HCT116 (cell line): ENCODE results near the gene IFNL2. TPM values are rescaled to one million over a fixed set of nuclear protein-coding genes. Genes with fewer than 3 reads are reported as not detected.

Experiments
- ATAC-seq: fragments of 200-7000 bp; cut with Tn5 transposase; 2 replicates; pipeline ENCODE4 v1.9.1; 2020; ENCODE audit warnings: mild to moderate bottlenecking, moderate library complexity
- BruUV-seq: library from RNA; stranded (reverse); fragments of 400-500 nt; replicated peaks from 2 replicates; lab custom pipeline; 2021; lab: Mats Ljungman, UMichigan
- CTCF ChIA-PET: fragments of 300-600 bp; sonication (Branson Sonifier 250); formaldehyde crosslinking; loops from one replicate; lab custom pipeline; 2021; ENCODE audit warnings: antibody characterized with exemption; lab: Charles Lee
- POLR2A ChIA-PET: fragments of 300-600, 350-600 bp; sonication (Branson Sonifier 250); formaldehyde crosslinking; loops from one replicate; lab custom pipeline; 2021; ENCODE audit warnings: antibody characterized with exemption; lab: Charles Lee
- RAD21 ChIA-PET, 2 experiments: fragments of 300-600 bp; sonication (Branson Sonifier 250); formaldehyde crosslinking; loops; one replicate each; lab custom pipeline; 2023; ENCODE audit warnings: low total read pairs in 2 of 2; ENCODE audit not compliant: uncharacterized antibody in 2 of 2, unreplicated experiment in 2 of 2, low non-redundant PET in 1 of 2; lab: Charles Lee
- DNase-seq: peaks from one replicate; pipeline ENCODE4 v3.0.0-alpha.2; 2010; ENCODE audit warnings: low read depth, low spot score
- H2AFZ ChIP-seq: fragments of 200-600 bp; shearing (Covaris generic), sonication (generic); 2 replicates; pipeline ENCODE4 v1.6.1; 2017; ENCODE audit warnings: low read depth, mixed run types, mixed read lengths, antibody characterized with exemption, low read length; ENCODE audit not compliant: poor library complexity, severe bottlenecking
- H3K27ac ChIP-seq: 2 replicates; pipeline ENCODE4 v1.5.1; 2012; ENCODE audit warnings: low read depth, low read length
- H3K27me3 ChIP-seq: fragments of 200-600 bp; sonication (generic); 2 replicates; pipeline ENCODE4 v1.6.1; 2016; ENCODE audit warnings: mixed run types, low read length, mixed read lengths; ENCODE audit not compliant: insufficient read depth
- H3K36me3 ChIP-seq, 2 experiments: fragments of 200-500 bp in 1 of 2; fragments of 200-600 bp in 1 of 2; sonication (Bioruptor generic) in 1 of 2; sonication (generic) in 1 of 2; 2 replicates each; pipeline versions ENCODE4 v1.5.1 to v1.6.1; 2014 to 2016; ENCODE audit warnings: low read length in 2 of 2, inconsistent platforms in 1 of 2, mixed read lengths in 1 of 2, mixed run types in 1 of 2; ENCODE audit not compliant: insufficient read depth in 2 of 2, control insufficient read depth in 1 of 2
- H3K4me1 ChIP-seq, 2 experiments: fragments of 200-600 bp in 1 of 2; sonication (generic) in 1 of 2; 2 replicates each; pipeline versions ENCODE4 v1.5.1 to v1.6.1; 2012 to 2017; ENCODE audit warnings: low read length in 2 of 2, inconsistent platforms in 1 of 2, mild to moderate bottlenecking in 1 of 2, mixed read lengths in 1 of 2, mixed run types in 1 of 2, moderate library complexity in 1 of 2; ENCODE audit not compliant: insufficient read depth in 2 of 2, control insufficient read depth in 1 of 2
- H3K4me2 ChIP-seq: fragments of 200-600 bp; sonication (generic); 2 replicates; pipeline ENCODE4 v1.6.1; 2017; ENCODE audit warnings: mixed run types, low read length, mixed read lengths
- H3K4me3 ChIP-seq, 2 experiments: fragments of 200-600 bp in 1 of 2; sonication (generic) in 1 of 2; replicated peaks in 1 of 2; 2 replicates each; pipeline ENCODE4 v1.5.1; 2011 to 2016; ENCODE audit warnings: low read length in 2 of 2, control low read depth in 1 of 2, low read depth in 1 of 2, mild to moderate bottlenecking in 1 of 2, mixed read lengths in 1 of 2, mixed run types in 1 of 2
- H3K79me2 ChIP-seq: fragments of 200-600 bp; sonication (generic); 2 replicates; pipeline ENCODE4 v1.6.1; 2017; ENCODE audit warnings: mild to moderate bottlenecking, mixed run types, low read length, moderate library complexity, mixed read lengths; ENCODE audit not compliant: insufficient read depth
- H3K9ac ChIP-seq: fragments of 200-600 bp; sonication (generic); 2 replicates; pipeline ENCODE4 v1.6.1; 2016; ENCODE audit warnings: low read length, mixed read lengths
- H3K9me2 ChIP-seq: fragments of 200-600 bp; sonication (generic), shearing (Covaris generic); 2 replicates; pipeline ENCODE4 v1.6.1; 2017; ENCODE audit warnings: mixed run types, mild to moderate bottlenecking, moderate library complexity; ENCODE audit not compliant: insufficient read depth
- H3K9me3 ChIP-seq, 2 experiments: fragments of 200-500 bp in 1 of 2; fragments of 200-600 bp in 1 of 2; sonication (Bioruptor generic) in 1 of 2; sonication (generic) in 1 of 2; 2 replicates each; pipeline ENCODE4 v1.6.1; 2014 to 2017; ENCODE audit warnings: low read length in 2 of 2, mixed read lengths in 2 of 2, inconsistent platforms in 1 of 2, low read depth in 1 of 2, mild to moderate bottlenecking in 1 of 2, mixed run types in 1 of 2, moderate library complexity in 1 of 2; ENCODE audit not compliant: control insufficient read depth in 1 of 2, insufficient read depth in 1 of 2
- H4K20me1 ChIP-seq: fragments of 200-600 bp; sonication (generic), shearing (Covaris generic); 2 replicates; pipeline ENCODE4 v1.6.1; 2017; ENCODE audit warnings: mixed run types, mild to moderate bottlenecking, moderate library complexity; ENCODE audit not compliant: insufficient read depth
- JUND ChIP-seq: IDR thresholded peaks from 2 replicates; pipeline ENCODE4 v1.6.1; 2012
- SIN3A ChIP-seq: IDR thresholded peaks from 2 replicates; pipeline ENCODE4 v1.6.1; 2012; ENCODE audit warnings: low read depth
- intact Hi-C: fragments of 100-400 bp; cut with micrococcal nuclease; formaldehyde crosslinking; loops from 2 replicates; pipeline ENCODE4 v1.10.0; 2022
- total RNA-seq: library from RNA; stranded (reverse); gene quantifications from one replicate; pipeline ENCODE4 v1.2.1, GENCODE V29; 2021; ENCODE audit not compliant: unreplicated experiment
- TF ChIP-seq, protein P1 (sequence below): IDR thresholded peaks from 2 replicates; pipeline ENCODE4 v1.6.1; 2012
- TF ChIP-seq, protein P2 (sequence below): IDR thresholded peaks from 2 replicates; pipeline ENCODE4 v1.6.1; 2012

IFNL2 gene
- total RNA-seq, 1 experiment from 2014 or later: not detected

DNA sequence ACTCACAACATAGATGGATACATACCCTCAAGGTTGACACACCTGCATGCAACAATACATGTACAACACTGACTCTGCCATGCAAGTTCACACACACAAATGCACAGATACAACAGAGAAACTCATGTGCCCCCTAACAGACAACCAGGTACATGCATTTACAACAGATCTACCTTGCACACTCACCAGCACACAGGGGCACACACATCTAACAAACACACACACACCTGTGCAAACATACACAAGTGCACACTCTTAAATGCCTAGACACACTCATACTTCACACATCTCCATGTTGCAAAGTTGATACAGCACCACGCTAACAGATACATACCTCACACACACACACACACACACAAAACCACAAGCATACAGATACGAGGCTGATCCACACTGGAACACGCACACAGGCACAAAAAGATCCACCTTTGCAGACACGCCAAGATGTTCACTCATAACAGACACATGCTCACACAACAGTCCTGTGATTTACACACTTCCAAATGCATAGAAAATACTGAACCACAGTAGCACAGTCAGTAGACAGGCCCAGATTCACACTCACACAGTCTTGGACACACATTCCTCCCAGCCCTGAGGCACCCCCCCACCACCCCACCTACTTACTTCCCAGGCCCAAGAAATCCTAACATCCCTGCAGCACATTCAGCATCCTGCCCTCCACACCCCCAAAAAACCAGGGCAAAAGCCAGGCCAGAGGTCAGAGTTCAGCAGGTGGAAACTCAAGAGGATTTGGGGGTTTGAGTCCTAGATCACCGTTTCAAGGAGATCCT, 51.1 kb downstream of the IFNL2 start:
- ChIA-PET CTCF (no interaction called here), RAD21 (no interaction called here), POLR2A (no interaction called here)
- peaks cover 0 to 7% of the 10 kb centered on the region in 2 experiments; a peak in 2 of 4 replicates for H3K36me3 ChIP-seq
- ATAC-seq (no peak), DNase-seq (no peak)
- H3K9ac ChIP-seq: peak overlapping the region; percentile 87
- peaks cover 3 to 18% of the 10 kb centered on the region in 2 experiments; a peak in 3 of 4 replicates for H3K4me1 ChIP-seq
- BruUV-seq: TSS peak; percentile 55
- H2AFZ ChIP-seq: no peak overlapping the region
- H3K27ac ChIP-seq: no peak overlapping the region; the same call in 1 of the 2 replicates
- peaks cover 22% of the 10 kb centered on the region for H3K79me2 ChIP-seq
- TF ChIP-seq, protein P1, sequence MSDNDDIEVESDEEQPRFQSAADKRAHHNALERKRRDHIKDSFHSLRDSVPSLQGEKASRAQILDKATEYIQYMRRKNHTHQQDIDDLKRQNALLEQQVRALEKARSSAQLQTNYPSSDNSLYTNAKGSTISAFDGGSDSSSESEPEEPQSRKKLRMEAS: no peak
- TF ChIP-seq SIN3A: no peak
- TF ChIP-seq, protein P2, sequence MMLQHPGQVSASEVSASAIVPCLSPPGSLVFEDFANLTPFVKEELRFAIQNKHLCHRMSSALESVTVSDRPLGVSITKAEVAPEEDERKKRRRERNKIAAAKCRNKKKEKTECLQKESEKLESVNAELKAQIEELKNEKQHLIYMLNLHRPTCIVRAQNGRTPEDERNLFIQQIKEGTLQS: no peak
- no peak for TF ChIP-seq JUND
- no peaks in the 10 kb centered on the region for H3K9me3 ChIP-seq
- H3K4me2 ChIP-seq: peak overlapping the region; percentile 93
- no peaks in the 10 kb centered on the region for H3K9me2 ChIP-seq
- H4K20me1 ChIP-seq: no peaks in the 10 kb centered on the region
- no peaks in the 10 kb centered on the region for H3K27me3 ChIP-seq
- H3K4me3 ChIP-seq: peak overlapping the region; percentile 82 to 93
- intact Hi-C loops: no loop called here

Other genes starting within 250 kb of the IFNL2 start
- 16.4 TPM for gene FBXO27, start 235.8 kb upstream of the IFNL2 start, total RNA-seq
- 4.7 TPM for gene ACP7, start 184.0 kb upstream of the IFNL2 start, total RNA-seq
- gene PAK4, start 142.6 kb upstream of the IFNL2 start, total RNA-seq: 90.1 TPM
- gene NCCRP1, start 71.4 kb upstream of the IFNL2 start, total RNA-seq: 0.12 TPM
- gene SYCN, start 64.1 kb upstream of the IFNL2 start, total RNA-seq: not detected
- not detected for gene IFNL3, start 23.4 kb upstream of the IFNL2 start, total RNA-seq
- gene IFNL4, start 19.5 kb upstream of the IFNL2 start, total RNA-seq: not detected
- not detected for gene IFNL1, start 28.0 kb downstream of the IFNL2 start, total RNA-seq
- gene LRFN1, start 52.5 kb downstream of the IFNL2 start, total RNA-seq: 13.8 TPM
- gene GMFG, start 67.6 kb downstream of the IFNL2 start, total RNA-seq: 0.61 TPM
- 127 TPM for gene SAMD4B, start 74.0 kb downstream of the IFNL2 start, total RNA-seq
- gene PAF1, start 122.7 kb downstream of the IFNL2 start, total RNA-seq: 53.5 TPM
- gene MED29, start 123.0 kb downstream of the IFNL2 start, total RNA-seq: 32.0 TPM
- gene ZFP36, start 138.5 kb downstream of the IFNL2 start, total RNA-seq: 131 TPM
- gene PLEKHG2, start 144.3 kb downstream of the IFNL2 start, total RNA-seq: 29.0 TPM
- gene RPS16, start 167.6 kb downstream of the IFNL2 start, total RNA-seq: 3,365 TPM
- 120 TPM for gene SUPT5H, start 177.2 kb downstream of the IFNL2 start, total RNA-seq
- 111 TPM for gene TIMM50, start 212.4 kb downstream of the IFNL2 start, total RNA-seq
- 0.17 TPM for gene DLL3, start 230.6 kb downstream of the IFNL2 start, total RNA-seq
- gene SELENOV, start 246.7 kb downstream of the IFNL2 start, total RNA-seq: not detected